HUES64 (cell line): ENCODE results near the gene AAR2.

Source experiments
- H3K27ac ChIP-seq: 2 replicates; pipeline ENCODE4 v1.7.0; 2013; ENCODE audit warnings: low read depth, low read length, inconsistent platforms
- H3K27me3 ChIP-seq: 2 replicates; pipeline ENCODE4 v1.6.1; 2013; ENCODE audit warnings: mild to moderate bottlenecking, low read length; ENCODE audit not compliant: insufficient read depth
- H3K36me3 ChIP-seq: 2 replicates; pipeline ENCODE4 v1.6.1; 2013; ENCODE audit warnings: mild to moderate bottlenecking, low read length; ENCODE audit not compliant: insufficient read depth
- H3K4me1 ChIP-seq: 2 replicates; pipeline ENCODE4 v1.6.1; 2013; ENCODE audit warnings: mild to moderate bottlenecking, low read length, moderate library complexity; ENCODE audit not compliant: insufficient read depth
- H3K4me3 ChIP-seq: 2 replicates; pipeline ENCODE4 v1.5.1; 2013; ENCODE audit warnings: mild to moderate bottlenecking, low read length, moderate library complexity
- H3K9ac ChIP-seq: 2 replicates; pipeline ENCODE4 v1.6.1; 2013; ENCODE audit warnings: mild to moderate bottlenecking, low read depth, low read length
- H3K9me3 ChIP-seq: 2 replicates; pipeline ENCODE4 v1.6.1; 2013; ENCODE audit warnings: low read depth, low read length; ENCODE audit not compliant: insufficient read depth
- WGBS: fragments of 150-250, 120-280 bp; methylation state at CpG from one replicate; pipeline ENCODE4 v1.1.7; 2013; ENCODE audit warnings: missing lambda C conversion rate; 5-methylcytosine and 5-hydroxymethylcytosine counted together

Gene AAR2

DNA sequence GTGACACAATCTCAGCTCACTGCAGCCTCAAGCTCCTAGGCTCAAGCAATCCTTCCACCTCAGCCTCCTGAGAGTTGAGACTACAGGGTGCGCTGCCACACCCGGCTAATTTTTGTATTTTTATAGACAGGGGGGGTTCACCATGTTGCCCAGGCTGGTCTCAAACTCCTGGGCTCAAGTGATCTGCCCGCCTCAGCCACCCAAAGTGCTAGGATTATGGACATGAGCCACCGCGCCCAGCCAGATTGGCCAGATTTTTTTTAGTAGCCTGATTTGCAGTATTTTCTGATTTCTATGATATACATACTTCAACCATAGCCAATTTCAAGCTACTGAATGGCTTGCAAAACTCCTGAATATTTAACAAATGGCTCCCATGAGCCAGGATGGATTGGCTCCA lies 48.5 kb downstream of the AAR2 start:
- no peaks in the 10 kb centered on the region for H3K27me3 ChIP-seq
- 98% methylated on average over 5 of the region's 5 CpGs for WGBS

GRCh38 chr20:36285746-36286447 lies 49.6 kb downstream of the AAR2 start:
- Histone ChIP-seq H3K27me3 (no peaks in the 10 kb centered on the region), H3K36me3 (no peaks in the 10 kb centered on the region), H3K27ac (no peak overlapping the region), H3K4me1 (no peaks in the 10 kb centered on the region), H3K4me3 (no peak overlapping the region), H3K9ac (no peak overlapping the region), H3K9me3 (no peaks in the 10 kb centered on the region)
- 83% methylated on average over 10 of the region's 11 CpGs for WGBS

More for the DNA sequence above, 48.5 kb downstream of the AAR2 start:
- Histone ChIP-seq H3K27ac (no peak overlapping the region), H3K4me1 (no peaks in the 10 kb centered on the region), H3K36me3 (no peaks in the 10 kb centered on the region), H3K9me3 (no peaks in the 10 kb centered on the region), H3K9ac (no peak overlapping the region), H3K4me3 (no peak overlapping the region)

DNA sequence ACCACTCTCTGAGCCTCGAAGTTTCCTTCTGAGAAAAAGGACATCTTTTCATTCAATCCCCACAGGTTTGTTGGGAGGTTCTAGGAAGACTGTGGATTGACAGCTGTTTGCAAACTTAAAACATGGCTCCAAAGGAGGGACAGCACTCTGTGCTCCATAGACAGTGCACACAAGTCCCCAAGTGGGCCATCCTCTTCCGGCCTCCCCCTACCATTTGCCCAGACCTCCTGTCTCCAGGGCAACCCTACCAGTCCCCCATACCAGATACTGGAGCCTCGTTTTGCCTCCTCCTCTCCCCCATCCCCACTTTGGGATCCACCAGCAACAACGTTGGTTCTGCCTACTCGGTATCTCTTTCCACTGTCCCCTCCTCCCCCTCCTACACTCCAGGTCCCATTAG lies 61.4 kb downstream of the AAR2 start:
- Histone ChIP-seq H3K36me3 (no peaks in the 10 kb centered on the region), H3K27ac (no peak overlapping the region), H3K9ac (no peak overlapping the region), H3K4me1 (no peaks in the 10 kb centered on the region), H3K9me3 (no peaks in the 10 kb centered on the region), H3K27me3 (peaks cover 7% of the 10 kb centered on the region; the same call in 1 of the 2 replicates), H3K4me3 (no peak overlapping the region)
- 82% methylated on average over 5 of the region's 5 CpGs for WGBS

DNA sequence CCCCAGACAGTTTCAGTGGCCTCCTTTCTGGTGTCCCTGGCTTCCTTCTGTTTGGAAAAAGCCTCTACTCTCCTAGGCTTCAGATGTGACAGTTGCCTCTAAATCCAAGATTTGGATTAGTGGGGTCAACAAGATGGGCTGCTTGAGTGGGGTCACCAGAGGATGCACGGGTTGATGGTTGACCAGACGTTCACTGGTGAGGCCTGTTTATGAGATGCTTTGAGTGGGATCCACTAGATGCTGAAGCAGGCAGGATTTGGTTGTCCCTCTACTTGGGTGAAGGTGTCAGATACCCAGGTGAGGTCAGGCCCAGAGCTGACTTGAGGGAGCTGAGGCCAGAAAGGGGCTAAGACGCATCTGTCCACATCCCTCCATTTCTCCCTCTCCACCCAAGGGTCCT lies 61.8 kb downstream of the AAR2 start:
- Histone ChIP-seq H3K4me1 (no peaks in the 10 kb centered on the region), H3K9me3 (no peaks in the 10 kb centered on the region), H3K27me3 (peaks cover 9% of the 10 kb centered on the region), H3K27ac (no peak overlapping the region), H3K4me3 (no peak overlapping the region), H3K36me3 (no peaks in the 10 kb centered on the region), H3K9ac (no peak overlapping the region)
- 88% methylated on average over 3 of the region's 3 CpGs for WGBS

GRCh38 chr20:36298795-36299339 lies 62.6 kb downstream of the AAR2 start:
- H3K27me3 ChIP-seq = peaks cover 18% of the 10 kb centered on the region
- no peak overlapping the region for H3K4me3 ChIP-seq
- H3K9me3 ChIP-seq = no peaks in the 10 kb centered on the region
- 93% methylated on average over 11 of the region's 11 CpGs for WGBS
- H3K9ac ChIP-seq = no peak overlapping the region
- no peaks in the 10 kb centered on the region for H3K36me3 ChIP-seq
- no peaks in the 10 kb centered on the region for H3K4me1 ChIP-seq
- H3K27ac ChIP-seq = no peak overlapping the region

DNA sequence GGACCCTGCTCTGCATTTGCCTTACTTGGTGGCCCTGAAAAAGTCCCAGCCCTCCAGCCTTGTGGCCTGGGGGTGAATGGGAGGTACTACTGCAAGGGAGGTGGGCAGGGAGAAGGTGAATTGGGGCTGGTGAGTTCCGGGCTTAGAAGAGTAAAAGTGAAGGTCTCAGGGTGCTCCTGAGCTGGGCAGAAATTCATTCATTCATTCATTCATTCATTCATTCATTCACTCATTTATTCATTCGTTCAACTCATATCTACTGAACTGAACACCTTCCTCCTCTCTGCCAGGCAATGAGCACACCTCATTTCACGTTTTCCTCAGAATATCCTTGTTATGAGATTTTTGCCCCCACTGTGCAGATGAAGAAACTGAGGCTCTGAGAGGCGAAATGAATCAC lies 63.2 kb downstream of the AAR2 start:
- 87% methylated on average over 4 of the region's 4 CpGs for WGBS
- no peak overlapping the region for H3K4me3 ChIP-seq
- no peak overlapping the region for H3K27ac ChIP-seq
- H3K9me3 ChIP-seq = no peaks in the 10 kb centered on the region
- H3K9ac ChIP-seq = no peak overlapping the region
- H3K27me3 ChIP-seq = peaks cover 23% of the 10 kb centered on the region
- H3K4me1 ChIP-seq = no peaks in the 10 kb centered on the region
- no peaks in the 10 kb centered on the region for H3K36me3 ChIP-seq

- Histone ChIP-seq H3K36me3 (no peaks in the 10 kb centered on the region), H3K27me3 (peaks cover 40% of the 10 kb centered on the region), H3K4me1 (no peaks in the 10 kb centered on the region), H3K9ac (no peak overlapping the region), H3K4me3 (no peak overlapping the region), H3K9me3 (no peaks in the 10 kb centered on the region), H3K27ac (no peak overlapping the region)
- WGBS = 85% methylated on average over 7 of the region's 7 CpGs
Observed at GRCh38 chr20:36301359-36302119, 65.3 kb downstream of the AAR2 start.

- 53% methylated on average over 14 of the region's 14 CpGs for WGBS
- Histone ChIP-seq H3K36me3 (no peaks in the 10 kb centered on the region), H3K27me3 (peaks cover 56% of the 10 kb centered on the region), H3K4me3 (no peak overlapping the region), H3K9me3 (no peaks in the 10 kb centered on the region), H3K4me1 (no peaks in the 10 kb centered on the region; the same call in 1 of the 2 replicates), H3K27ac (no peak overlapping the region), H3K9ac (no peak overlapping the region)
Observed at GRCh38 chr20:36303020-36303595, 66.8 kb downstream of the AAR2 start.

DNA sequence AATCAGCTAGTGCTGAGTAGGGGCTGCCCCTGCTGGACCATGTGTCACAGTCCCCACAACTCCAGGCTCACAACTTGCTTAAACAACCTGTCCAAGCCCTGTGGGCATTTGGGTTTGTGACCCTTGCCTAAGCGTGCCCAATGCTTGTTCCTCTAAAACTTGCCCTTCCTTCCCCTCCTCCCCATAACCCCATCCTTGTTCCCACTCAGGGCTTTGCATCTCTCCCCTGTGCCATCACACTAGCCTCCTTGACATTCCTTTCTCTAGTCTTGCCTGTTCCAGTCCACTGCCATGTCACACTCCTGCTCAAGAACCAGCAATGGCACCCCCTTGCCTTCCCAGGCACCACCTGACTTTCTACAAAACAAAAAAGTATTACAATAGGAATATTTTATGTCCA lies 67.6 kb downstream of the AAR2 start:
- Histone ChIP-seq H3K27me3 (peaks cover 59% of the 10 kb centered on the region), H3K9me3 (no peaks in the 10 kb centered on the region), H3K27ac (no peak overlapping the region), H3K4me1 (no peaks in the 10 kb centered on the region; the same call in 1 of the 2 replicates), H3K9ac (no peak overlapping the region), H3K4me3 (no peak overlapping the region), H3K36me3 (no peaks in the 10 kb centered on the region)
- 76% methylated on average over 1 of the region's 1 CpG for WGBS

GRCh38 chr20:36304786-36305495 lies 68.7 kb downstream of the AAR2 start:
- no peaks in the 10 kb centered on the region for H3K36me3 ChIP-seq
- H3K9me3 ChIP-seq = no peaks in the 10 kb centered on the region
- H3K9ac ChIP-seq = no peak overlapping the region
- peaks cover 59% of the 10 kb centered on the region for H3K27me3 ChIP-seq
- no peak overlapping the region; the same call in 1 of the 2 replicates for H3K4me3 ChIP-seq
- H3K4me1 ChIP-seq = no peaks in the 10 kb centered on the region; the same call in 1 of the 2 replicates
- WGBS = 59% methylated on average over 10 of the region's 10 CpGs
- H3K27ac ChIP-seq = no peak overlapping the region
